Activated CD8-positive, alpha-beta memory T cell treated with anti-CD3 and anti-CD28 coated beads, Interleukin-2, amount 50 U/mL, for 4 hours (primary cell): ENCODE results near the gene SLC15A3.
"Not testable (repeated sequence)": the region's sequence is repeated elsewhere in the genome, so short reads cannot be mapped to it uniquely, and the experiment has no call there.

ENCODE experiments used
- DNase-seq: peaks from one replicate; pipeline ENCODE4 v3.0.0-alpha.2; 2020

Gene SLC15A3

DNA sequence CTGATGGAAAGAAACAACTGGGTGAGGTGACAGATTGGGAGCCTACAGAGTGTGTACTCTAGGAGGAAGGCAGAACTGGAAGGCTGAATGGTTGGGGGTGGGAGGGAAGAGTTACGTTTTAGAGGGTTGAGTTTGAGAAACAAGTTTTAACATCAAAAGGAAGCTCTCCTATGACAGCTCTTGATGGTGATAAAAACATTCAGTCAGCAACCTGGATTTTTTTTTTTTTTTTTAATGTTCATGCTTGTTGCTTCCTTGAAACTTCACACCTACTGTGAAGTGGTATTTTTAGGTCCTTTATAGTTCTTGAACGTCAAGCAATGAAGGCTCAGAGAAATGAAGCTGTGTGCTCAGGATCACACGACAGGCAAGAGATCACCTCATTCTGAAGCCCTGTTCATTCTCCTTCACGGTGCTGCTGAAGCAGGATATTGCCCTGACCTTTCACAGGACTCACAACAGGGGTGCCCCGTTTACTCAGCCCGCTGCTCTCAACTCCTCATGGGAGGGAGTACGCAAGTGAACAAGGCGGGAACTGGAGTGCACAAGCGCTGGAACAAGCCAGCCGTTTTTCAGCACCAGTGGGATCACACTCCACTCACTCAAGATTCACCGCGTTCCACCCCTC lies 39.6 kb downstream of the SLC15A3 start:
- DNase-seq = no peak

DNA sequence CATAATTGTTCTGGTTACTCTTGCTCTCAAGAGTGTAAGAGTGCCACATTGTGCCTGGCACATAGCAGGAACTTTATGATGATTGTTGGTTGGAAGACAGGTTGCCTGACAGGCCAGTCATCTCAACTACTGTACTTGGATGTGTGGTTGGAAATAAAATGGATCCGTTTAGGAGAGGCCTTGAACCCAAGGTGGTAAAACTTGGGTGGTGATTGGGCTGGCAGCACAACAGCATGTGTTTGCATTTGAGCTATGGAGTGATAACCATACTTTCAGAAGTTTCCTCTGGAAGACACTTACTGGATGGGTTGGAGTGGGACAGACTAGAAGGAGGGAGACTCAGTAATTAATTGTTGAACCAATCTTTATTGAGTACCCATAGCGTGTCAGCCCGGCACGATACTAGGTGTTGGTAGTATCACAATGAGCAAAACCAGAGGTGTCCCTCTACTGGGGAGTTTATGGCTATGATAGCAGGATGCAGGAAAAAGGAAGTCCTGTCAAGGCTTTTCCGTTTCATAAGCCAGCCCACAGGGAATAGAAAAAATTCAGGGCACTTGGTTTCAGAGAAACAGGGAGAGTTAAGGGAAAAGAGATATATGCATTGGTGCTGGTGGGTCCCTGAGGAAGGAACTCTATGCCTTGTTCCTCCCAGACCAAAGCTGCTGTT lies 41.1 kb downstream of the SLC15A3 start:
- DNase-seq = no peak

DNA sequence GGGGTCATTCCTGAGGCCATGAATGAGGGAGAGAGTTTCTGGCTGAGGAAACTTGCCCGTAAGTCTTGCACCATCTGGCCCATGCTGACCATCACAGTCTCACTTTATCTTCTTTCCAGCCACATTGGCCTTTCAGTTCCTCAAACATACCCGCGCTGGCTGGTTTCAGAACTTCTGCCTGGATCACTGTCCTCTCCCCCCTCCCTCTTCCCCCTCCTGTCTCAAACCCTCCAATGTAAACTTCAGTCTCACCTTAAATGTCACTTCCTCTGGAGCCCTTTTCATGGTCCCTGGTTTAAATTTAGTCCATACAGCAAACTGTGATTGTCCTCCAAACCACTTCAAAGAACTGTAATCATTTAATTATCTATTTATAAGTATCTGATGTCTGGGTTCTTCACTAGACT lies 41.7 kb downstream of the SLC15A3 start:
- no peak for DNase-seq

DNA sequence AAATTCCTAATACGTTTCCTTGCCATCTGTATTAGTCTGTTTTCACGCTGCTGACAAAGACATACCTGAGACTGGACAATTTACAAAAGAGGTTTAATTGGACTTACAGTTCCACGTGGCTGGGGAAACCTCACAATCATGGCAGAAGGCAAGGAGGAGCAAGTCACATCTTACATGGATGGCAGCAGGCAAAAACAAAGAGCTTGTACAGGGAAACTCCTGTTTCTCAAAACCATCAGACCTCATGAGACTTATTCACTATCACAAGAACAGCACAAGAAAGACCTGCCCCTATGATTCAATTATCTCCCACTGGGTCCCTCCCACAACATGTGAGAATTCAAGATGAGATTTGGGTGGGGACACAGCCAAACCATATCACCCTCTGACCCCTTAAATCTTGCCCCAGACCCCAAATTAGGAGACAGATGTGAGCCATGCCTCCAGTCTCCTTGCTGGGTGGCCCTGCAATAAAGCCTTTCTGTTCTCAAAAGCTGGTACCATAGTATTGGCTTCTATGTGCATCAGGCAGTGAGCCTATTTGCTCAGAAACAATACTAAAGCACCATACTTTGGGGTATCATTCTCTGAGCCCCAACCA lies 42.2 kb downstream of the SLC15A3 start:
- DNase-seq = not testable (repeated sequence)

DNA sequence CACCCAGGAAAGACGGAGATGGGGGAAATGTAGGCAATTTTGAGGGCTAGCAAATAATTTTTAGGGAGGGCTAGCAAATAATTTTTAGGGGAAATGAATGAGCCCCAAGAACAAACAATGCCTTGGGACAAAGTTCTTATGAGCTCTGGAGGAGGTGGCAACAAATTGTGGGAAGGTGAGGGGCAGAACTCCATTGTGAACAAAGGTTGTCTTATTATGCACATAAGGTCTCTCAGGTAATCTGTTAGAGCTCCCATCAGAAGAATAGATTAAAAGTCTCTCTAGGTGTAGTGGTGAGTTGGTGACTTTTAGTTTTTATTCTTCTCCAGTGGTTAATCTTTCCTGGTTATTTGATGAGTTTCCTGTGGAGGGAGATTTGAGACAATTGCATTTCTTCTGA lies 43.2 kb downstream of the SLC15A3 start:
- DNase-seq = no peak

DNA sequence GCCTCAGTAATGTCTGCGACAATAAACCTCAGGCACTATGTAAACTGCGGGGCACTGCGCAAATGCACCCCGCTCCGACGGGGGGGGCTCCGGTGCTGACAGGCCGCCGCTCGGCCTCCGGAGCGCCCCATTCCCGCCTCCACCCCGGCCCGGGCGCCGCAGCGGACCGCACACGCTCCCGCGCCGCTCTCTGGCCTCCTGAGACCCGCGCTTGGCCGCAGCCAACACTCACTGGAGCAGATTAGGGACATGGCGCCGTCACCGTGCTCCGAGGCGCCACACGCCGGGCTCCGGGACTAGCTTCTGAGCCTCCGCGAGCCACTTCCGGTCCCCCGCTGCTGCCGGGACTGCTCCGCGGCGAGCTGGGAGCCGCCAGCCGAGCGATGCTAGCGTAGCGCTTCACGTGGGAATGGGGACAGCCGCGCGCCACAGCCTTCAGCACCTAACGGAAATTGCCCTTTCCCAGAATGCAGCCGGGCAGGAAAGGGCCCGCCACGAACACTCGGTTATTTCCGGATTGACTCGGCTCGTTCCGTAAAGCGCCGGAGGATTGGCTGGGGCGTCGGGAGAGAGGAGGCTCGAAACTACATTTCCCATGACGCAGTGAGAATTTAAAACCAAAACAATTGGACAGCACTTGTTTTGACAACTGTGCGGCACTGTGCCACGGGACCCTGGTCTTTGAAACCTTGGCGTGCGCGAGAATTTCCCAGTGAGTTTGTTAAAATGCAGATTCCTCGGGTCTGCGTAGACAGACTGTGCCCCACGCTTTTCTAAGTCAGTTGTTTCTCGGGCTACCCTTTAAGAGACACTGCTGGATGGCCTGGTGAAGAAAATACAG lies 45.6 kb downstream of the SLC15A3 start, which contains the start of gene PRPF19:
Gene PRPF19 (minus strand): TSS at position 454 of the 841 bp plus-strand sequence. CDS start 203 bp downstream, at position 251.
- DNase-seq = peak; percentile 98

DNA sequence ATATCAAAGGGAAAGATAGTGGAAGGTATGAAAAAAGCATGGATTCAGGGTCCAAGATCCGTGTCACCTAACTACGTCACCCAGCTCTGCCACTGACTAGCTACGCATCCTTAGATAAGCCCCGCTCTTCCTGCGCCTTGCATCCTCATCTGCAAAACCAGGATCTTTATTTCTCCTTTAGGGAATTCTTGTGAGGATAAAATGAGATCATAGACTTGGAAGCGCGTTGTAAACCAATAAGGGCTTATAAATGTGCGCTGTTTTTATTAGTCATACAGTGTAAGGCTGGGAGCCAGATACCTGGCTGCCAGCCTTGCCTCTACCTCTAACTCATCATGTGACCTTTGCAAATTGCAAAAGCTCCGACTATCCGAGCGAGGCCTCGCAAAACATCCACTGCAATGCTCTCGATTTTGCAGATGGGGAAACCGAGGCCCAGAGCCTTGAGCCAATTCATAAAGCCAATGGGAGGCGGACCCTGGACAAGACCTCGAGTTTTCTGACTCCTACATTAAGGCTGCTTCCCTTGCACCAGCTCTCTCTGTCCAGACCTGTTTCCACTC lies 46.3 kb downstream of the SLC15A3 start:
- no peak for DNase-seq

DNA sequence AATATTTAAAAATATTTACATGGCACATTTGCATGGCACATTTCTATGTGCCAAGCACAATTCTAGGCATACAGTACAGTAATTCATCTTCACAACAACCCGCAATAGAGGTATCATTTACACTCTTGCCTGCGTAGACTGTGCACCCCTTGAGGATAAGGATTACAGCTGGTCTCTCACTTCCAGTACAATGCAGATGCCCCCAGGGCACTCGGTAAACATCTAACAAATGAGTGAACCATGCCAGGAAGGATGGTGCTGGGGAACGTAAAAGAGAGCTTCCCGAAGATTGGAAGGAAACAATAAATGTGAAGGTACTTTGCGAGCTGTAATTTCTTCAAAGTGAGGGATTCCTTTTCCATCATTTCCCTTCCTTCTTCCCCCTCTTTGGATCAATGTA lies 46.9 kb downstream of the SLC15A3 start:
- no peak for DNase-seq

DNA sequence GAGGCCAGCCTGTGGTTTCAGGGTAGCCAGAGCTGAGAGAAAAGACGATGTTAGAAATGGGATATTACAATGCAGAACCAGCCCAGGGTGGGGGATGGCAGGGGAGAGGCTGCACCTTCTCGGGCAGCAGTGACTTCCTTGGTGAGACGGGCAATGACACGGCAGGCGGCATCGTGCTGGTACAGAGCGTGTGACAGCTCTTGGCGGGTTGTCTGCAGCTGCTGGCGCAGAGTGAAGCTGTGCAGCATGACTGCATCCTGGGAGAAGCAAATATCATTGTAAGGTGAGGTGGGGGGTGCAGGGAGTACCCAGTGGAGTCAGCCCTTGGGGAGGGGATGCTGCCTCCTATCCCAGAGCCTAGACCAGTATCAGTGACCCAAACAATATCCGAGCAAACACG lies 49.4 kb downstream of the SLC15A3 start:
- DNase-seq = no peak

DNA sequence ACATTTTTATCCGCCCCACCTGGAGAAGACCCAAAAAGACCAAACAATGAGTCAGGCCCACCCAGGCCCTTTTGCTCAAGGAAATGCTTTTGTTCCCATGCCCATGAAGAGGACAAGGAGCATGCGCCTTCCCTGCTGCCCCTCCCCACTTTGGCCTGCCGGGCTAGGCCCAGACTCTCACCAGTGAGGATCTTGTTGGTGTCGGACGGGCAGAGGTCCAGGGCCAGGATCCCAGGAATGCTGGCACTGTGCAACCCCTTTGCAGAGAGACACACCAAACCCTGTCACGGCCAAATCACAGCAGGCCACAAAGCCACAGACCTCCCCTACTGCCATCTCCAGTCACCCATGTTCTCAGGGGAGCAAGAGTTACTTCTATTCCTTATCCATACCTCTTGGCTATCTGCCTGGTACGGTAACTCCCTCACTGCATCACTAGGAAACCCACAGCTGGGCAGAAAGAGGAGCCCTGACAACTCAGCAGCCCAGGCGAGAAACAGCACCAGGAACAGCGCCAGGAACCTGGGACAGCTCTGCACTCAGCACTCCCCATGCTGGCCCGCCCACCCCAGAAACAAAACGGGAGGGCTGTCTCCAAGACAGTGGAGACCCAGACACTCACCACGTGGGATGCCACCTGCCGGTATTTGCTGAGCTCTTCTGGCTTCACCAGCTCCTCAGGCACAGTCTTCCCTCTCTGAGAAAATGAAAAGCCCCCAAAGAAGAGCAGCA lies 51.1 kb downstream of the SLC15A3 start:
- no peak for DNase-seq

DNA sequence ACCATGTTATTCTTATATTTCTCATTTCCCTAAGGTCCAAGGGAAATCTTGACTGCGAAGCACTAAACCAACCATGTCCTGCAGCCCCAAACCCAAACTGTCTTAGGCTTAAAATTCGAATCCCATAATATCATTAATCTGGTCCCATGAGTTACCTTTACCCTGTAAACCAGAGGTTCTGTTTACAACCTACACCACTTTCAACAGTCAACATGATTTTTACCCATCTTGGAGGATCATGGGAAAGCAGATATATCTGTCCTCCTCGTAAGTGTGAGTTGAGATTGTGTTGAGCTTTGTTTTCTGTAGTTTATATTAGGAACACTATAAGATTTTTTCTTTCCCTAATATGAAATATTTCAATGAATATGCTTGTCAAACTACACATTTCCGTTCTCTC lies 52.0 kb downstream of the SLC15A3 start:
- no peak for DNase-seq

DNA sequence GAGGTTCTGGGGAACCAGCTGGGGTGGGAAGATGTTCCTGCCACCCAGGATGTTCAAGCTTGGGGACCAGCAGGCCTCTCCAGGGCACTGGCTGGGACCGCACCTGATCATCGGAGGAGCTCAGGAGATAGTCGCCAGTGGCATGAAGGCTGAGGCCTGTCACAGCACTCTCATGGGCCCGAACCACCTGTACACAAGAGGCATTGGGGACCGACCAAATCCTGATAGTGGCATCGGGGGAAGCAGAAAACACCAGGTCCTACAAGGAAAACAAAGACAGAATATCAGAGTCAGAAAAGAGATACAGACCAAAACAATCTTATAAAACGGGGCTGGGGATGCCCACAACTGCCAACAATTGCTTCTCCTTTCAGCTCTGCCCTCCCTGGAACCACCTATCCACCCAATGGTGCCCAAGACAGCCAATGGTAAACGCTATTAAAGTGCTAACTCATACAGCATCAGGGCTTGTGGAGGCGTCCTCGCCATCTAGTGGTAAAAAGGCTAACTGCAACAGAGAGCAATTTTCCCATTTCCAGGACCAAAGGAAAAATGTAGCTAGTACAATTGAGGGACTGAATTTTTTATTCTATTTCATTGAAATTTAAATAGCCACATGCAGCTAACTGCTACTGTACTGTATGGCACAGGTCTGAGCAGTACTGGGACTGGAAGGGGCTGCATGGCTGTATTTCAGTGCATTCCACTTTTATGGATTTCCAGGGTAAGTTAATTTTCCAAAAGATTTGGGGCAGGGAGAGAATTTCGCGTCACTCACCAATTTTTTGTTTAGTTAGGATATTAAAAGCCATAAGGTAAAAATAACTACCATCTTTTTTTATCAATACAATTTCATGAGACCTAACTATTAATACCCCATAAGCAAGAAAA lies 52.7 kb downstream of the SLC15A3 start:
- DNase-seq = no peak

DNA sequence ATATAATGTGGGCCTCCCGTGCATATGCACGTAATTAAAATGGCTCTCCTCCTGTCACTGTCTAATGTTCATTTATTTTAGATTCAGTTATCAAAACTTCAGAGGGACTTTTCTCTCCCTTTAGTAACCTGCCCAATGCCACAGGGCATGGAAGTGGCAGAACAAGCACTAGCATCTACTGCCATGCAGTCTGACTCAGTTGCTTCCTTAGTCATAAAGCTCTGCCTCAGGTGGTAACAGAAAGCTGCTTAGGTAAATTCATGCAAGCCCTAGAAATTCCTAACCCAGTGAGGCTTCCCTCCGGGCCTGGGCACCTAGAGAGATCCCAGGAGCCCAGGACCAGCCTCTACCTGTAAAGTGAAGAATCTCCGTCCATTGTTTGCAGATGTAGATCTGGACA lies 54.5 kb downstream of the SLC15A3 start:
- no peak for DNase-seq

DNA sequence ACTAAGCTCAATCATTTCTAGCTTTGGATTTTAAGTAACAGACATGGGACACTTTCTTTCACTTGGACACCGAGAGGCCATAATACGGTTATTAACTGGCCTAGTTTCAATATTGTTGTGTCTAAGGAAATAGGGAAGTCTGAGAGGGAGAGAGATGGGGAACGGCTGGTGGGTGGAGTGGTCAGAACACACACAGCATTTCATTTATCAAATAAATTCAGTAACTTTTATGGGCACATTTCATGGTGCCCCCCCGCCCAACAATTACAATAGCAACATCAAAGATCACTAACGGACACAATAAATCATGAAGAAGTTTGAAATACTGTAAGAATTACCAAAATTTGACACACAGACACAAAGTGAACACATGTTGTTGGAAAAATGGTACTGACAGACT lies 56.3 kb downstream of the SLC15A3 start:
- DNase-seq = no peak

DNA sequence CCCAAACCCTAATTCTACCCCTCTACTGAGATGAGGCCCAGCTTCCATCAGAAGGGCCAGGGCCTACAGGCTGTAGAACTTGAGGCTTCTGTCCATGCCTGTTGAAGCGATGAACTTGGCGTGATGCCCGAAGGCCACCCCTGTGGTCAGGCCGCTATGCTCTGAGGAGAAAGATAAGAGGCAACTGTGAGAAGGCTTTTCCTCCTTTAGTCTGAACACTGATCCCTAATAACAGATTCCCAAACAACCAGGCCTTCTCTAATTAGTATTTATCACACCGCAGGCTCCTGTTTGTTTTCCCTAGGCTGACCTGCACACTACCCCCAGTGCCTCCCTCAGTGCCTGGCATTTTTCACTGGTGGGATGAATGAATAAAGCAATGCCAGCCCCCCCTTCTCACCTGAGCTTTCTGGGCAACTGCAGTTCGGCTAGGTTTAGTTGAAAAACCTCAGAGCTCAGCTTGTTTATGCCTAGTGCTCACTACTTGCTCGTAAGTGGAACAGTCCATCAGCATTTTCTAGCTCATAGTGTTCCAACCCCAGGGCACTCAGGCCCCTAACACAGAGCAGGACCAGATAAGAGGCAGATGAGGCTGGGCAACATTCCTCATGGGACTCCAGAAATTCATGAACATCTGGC lies 60.8 kb downstream of the SLC15A3 start:
- no peak for DNase-seq

DNA sequence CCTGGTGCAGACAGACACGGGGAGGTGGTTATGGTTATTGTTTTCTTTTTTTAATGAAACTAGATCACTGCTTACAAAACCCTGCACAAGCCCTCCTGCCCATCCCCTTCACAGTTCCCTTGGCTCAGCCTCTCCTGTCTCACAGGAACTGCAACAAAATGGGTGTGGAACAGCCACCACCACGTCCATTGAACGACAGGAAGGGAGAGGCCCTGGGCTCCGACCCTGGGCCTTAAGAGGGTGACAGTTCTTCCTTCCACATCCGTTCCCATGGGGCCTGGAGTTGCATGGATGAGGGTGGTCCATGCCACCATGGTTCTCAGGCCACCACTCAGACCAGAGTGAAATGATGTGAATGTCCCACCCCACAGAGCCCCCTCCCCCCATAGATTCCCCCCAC lies 61.3 kb downstream of the SLC15A3 start:
- DNase-seq = no peak

DNA sequence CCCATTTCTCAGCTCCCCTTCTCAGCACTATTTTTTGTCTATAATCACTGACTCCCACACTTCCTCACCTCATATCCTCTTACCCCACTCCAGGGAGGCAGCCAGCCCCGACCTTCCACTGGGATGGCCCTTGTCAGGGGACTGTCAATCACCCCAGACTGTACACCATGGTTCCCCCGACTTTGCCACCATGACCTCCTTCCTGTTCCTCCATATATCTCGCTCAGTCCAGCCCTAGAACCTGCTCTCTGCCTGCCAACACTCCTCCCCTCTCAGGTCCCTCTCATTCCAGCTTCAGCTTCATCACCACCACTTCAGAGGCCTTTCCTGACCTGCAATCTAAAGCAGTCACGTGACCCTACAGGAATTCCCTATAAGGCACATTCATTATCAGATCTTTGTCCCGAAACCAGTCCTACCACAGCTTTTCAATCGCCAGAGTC lies 62.1 kb downstream of the SLC15A3 start:
- DNase-seq = no peak

DNA sequence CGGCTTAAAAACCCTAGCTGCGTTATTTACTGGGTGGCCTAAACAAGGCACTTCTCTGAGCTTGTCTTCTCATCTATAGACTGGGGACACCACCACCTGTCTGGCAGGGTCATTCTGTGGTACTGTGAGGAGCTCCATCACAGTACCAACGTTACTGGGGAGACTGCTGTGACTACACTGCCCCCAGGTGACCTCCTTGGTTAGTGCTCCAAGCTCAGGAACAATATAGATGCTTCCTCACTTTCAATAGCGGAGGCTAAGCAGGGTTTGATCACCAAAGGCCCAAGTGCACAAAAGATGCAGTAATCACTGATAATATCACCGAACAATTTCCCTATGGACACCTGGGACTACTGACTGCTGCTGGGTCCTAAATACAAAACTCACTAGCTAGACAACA lies 64.4 kb downstream of the SLC15A3 start:
- peak; percentile 37 for DNase-seq
